Vagina (tissue), 2 donors: Measurements from ENCODE around the gene HOXD3. TPM values are rescaled to one million over a fixed set of nuclear protein-coding genes. Genes with fewer than 3 reads are reported as not detected.

Experiments used
- DNase-seq, 2 donors: peaks; one replicate each; pipeline ENCODE4 v3.0.0-alpha.2; 2017; ENCODE audit errors: extremely low spot score in 2 of 2
- H3K27ac ChIP-seq: fragments of 200-600 bp; sonication (generic); one replicate; pipeline ENCODE4 v1.5.1; 2019
- H3K27me3 ChIP-seq: fragments of 200-600 bp; sonication (generic); one replicate; pipeline ENCODE4 v1.5.1; 2019
- H3K36me3 ChIP-seq, 2 donors: fragments of 200-600 bp; sonication (generic); one replicate each; pipeline ENCODE4 v1.5.1; 2017 to 2019
- H3K4me1 ChIP-seq: fragments of 200-600 bp; sonication (generic); one replicate; pipeline ENCODE4 v1.5.1; 2019
- H3K4me3 ChIP-seq, 2 donors: fragments of 200-600 bp; sonication (generic); 1 replicate in 1 of 2; 2 replicates in 1 of 2; pipeline ENCODE4 v1.5.1; 2016 to 2019
- H3K9me3 ChIP-seq: fragments of 200-600 bp; sonication (generic); one replicate; pipeline ENCODE4 v1.5.1; 2019
- POLR2A ChIP-seq, 2 donors: fragments of 450-650 bp; IDR thresholded peaks; one replicate each; pipeline ENCODE4 v1.6.1; 2017; ENCODE audit warnings: antibody characterized with exemption in 2 of 2, mild to moderate bottlenecking in 2 of 2, moderate library complexity in 2 of 2
- POLR2AphosphoS5 ChIP-seq, 2 donors: sonication (generic); formaldehyde crosslinking; IDR thresholded peaks; one replicate each; pipeline ENCODE4 v1.9.0; 2017; ENCODE audit warnings: antibody characterized with exemption in 2 of 2, mild to moderate bottlenecking in 2 of 2, low read depth in 1 of 2; ENCODE audit not compliant: insufficient read depth in 1 of 2
- intact Hi-C: fragments of 100-400 bp; cut with DNase I; formaldehyde crosslinking; loops from one replicate; pipeline ENCODE4 v1.15.1; 2023
- microRNA counts, 2 donors: library from miRNA; unstranded; fragments of <30 nt; microRNA quantifications; one replicate each; lab custom pipeline; 2016 to 2017
- microRNA-seq: library from miRNA; unstranded; fragments of <30 nt; microRNA quantifications from one replicate; pipeline ENCODE4, GENCODE V29; 2017; ENCODE audit warnings: borderline number of aligned reads, borderline replicate concordance
- small RNA-seq: library from RNA; depleted of rRNA; stranded (forward); fragments of <200 nt; gene quantifications from one replicate; pipeline ENCODE3, GENCODE V24; 2016
- total RNA-seq: library from RNA; depleted of rRNA; stranded (reverse); fragments of >200 nt; gene quantifications from one replicate; pipeline ENCODE4 v1.2.3, GENCODE V29; 2016
- TF ChIP-seq, protein P1 (sequence below), 3 experiments: fragments of 450-650 bp in 2 of 3; fragments of 200-600 bp in 1 of 3; sonication (generic) in 1 of 3; IDR thresholded peaks; one replicate each; pipeline ENCODE4 v1.5.1; 2017 to 2019; ENCODE audit warnings: antibody characterized with exemption in 3 of 3, mild to moderate bottlenecking in 2 of 3, moderate library complexity in 2 of 3

The HOXD3 gene
- total RNA-seq, 1 donor from 2014 or later, result 11.8 TPM

DNA sequence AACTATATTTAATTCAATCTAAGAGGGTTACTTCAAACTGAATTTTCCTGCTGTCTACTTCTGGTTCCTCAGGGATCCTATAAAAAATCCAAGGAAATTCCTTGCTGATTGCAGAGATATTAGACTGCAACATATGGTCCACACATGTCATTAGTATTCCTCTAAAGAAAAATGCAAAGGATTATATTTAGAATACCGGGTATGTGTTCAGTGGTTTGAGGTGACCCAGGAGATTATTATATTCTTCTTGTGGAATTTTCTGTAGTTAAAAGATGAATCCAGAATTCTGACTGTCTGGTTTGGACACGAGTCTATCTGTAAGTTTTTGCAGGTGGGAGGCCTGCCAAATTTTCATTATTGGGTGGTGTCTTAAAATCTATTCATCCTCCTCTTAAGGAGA, 49.6 kb downstream of the HOXD3 start:
- intact Hi-C loops, result no loop called here
- Histone ChIP-seq H3K9me3 (no peaks in the 10 kb centered on the region), H3K4me3 (no peak overlapping the region), H3K27ac (no peak overlapping the region), H3K36me3 (no peaks in the 10 kb centered on the region), H3K27me3 (no peaks in the 10 kb centered on the region), H3K4me1 (no peaks in the 10 kb centered on the region)
- DNase-seq, result no peak
- TF ChIP-seq POLR2A (IDR thresholded peaks at IDR 0.05) (no peak), POLR2AphosphoS5 (IDR thresholded peaks at IDR 0.05; ENCODE audit: insufficient read depth in 1 of 2, low read depth in 1 of 2) (no peak)
- TF ChIP-seq, protein P1, sequence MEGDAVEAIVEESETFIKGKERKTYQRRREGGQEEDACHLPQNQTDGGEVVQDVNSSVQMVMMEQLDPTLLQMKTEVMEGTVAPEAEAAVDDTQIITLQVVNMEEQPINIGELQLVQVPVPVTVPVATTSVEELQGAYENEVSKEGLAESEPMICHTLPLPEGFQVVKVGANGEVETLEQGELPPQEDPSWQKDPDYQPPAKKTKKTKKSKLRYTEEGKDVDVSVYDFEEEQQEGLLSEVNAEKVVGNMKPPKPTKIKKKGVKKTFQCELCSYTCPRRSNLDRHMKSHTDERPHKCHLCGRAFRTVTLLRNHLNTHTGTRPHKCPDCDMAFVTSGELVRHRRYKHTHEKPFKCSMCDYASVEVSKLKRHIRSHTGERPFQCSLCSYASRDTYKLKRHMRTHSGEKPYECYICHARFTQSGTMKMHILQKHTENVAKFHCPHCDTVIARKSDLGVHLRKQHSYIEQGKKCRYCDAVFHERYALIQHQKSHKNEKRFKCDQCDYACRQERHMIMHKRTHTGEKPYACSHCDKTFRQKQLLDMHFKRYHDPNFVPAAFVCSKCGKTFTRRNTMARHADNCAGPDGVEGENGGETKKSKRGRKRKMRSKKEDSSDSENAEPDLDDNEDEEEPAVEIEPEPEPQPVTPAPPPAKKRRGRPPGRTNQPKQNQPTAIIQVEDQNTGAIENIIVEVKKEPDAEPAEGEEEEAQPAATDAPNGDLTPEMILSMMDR (IDR thresholded peaks at IDR 0.05), result no peak

DNA sequence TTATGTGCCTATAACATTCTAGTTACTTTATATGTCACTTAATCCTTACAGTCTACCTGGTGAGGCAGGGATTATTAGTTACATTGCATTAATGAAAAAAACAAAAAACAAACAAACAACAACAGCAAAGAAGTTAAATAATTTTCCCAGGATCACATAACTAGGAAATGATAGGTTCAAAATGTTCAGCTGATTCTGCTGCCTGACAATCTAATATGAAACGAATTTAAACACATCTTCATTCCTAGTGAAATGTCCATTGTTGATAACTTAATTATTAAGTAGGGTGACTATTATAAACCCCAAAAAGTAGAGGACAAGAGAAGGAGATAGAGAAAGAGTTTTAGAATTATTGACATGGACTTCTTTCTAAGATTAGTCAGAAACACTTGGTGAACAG, 54.0 kb downstream of the HOXD3 start:
- Histone ChIP-seq H3K36me3 (no peaks in the 10 kb centered on the region), H3K9me3 (no peaks in the 10 kb centered on the region)

DNA sequence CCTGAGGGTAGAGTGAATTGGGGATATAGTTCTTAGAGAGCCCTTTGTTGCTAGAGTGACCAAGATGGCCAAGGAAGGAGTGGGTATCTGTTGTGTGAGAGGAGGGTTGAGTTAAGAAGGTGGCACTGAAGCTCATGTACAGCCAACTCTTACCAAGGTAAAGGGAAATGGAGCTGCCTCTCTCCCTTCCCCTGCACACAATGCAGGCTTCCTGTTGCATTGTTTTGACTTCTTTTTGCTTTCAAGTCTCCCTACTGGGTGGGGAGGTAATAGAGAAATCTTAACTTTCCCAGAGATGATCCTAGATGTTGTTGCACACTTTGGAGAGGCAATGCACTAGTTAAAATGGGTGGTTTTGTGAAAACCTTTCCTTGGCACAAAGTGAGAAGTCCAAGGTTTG, 55.2 kb downstream of the HOXD3 start:
- no peak for TF ChIP-seq POLR2A (IDR thresholded peaks at IDR 0.05)
- TF ChIP-seq, protein P1 (IDR thresholded peaks at IDR 0.05), result no peak
- TF ChIP-seq POLR2AphosphoS5 (IDR thresholded peaks at IDR 0.05; ENCODE audit: insufficient read depth in 1 of 2, low read depth in 1 of 2), result no peak
- intact Hi-C loops, result no loop called here

More for the DNA sequence above, 54.0 kb downstream of the HOXD3 start:
- intact Hi-C loops, result no loop called here
- H3K27me3 ChIP-seq, result no peaks in the 10 kb centered on the region
- H3K4me1 ChIP-seq, result no peaks in the 10 kb centered on the region
- no peak for DNase-seq
- TF ChIP-seq, protein P1 (IDR thresholded peaks at IDR 0.05), result no peak
- TF ChIP-seq POLR2AphosphoS5 (IDR thresholded peaks at IDR 0.05; ENCODE audit: insufficient read depth in 1 of 2, low read depth in 1 of 2) (no peak), POLR2A (IDR thresholded peaks at IDR 0.05) (no peak)
- H3K4me3 ChIP-seq, result no peak overlapping the region
- no peak overlapping the region for H3K27ac ChIP-seq

DNA sequence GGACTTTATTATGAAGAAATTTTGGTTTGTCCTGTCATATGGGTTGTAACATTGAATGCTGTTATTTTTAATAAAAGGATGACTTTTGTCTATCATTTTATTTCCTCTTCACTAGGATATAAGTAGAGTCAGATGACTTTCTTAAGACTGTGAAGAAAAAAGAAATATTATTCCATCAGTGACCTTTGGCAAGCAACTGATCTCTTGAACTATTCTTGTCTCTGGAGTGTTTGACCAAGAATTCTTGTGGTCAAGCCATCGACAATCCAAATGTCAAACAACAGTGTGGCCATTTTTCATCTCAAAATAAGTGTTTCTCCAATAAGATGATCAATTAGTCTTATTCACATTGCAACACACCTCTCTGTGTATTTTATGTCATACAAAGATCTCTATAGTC, 56.3 kb downstream of the HOXD3 start:
- TF ChIP-seq POLR2A (IDR thresholded peaks at IDR 0.05) (no peak), POLR2AphosphoS5 (IDR thresholded peaks at IDR 0.05; ENCODE audit: insufficient read depth in 1 of 2, low read depth in 1 of 2) (no peak)
- intact Hi-C loops, result no loop called here
- no peak for DNase-seq
- Histone ChIP-seq H3K27ac (no peak overlapping the region), H3K4me1 (no peaks in the 10 kb centered on the region), H3K27me3 (no peaks in the 10 kb centered on the region), H3K36me3 (no peaks in the 10 kb centered on the region), H3K4me3 (no peak overlapping the region), H3K9me3 (no peaks in the 10 kb centered on the region)

More for the DNA sequence above, 55.2 kb downstream of the HOXD3 start:
- no peak overlapping the region for H3K27ac ChIP-seq
- no peaks in the 10 kb centered on the region for H3K9me3 ChIP-seq
- no peaks in the 10 kb centered on the region for H3K27me3 ChIP-seq
- no peak for DNase-seq
- H3K4me3 ChIP-seq, result no peak overlapping the region
- no peaks in the 10 kb centered on the region for H3K4me1 ChIP-seq
- H3K36me3 ChIP-seq, result no peaks in the 10 kb centered on the region

MicroRNA genes within 50 kb of the gene (microRNA counts, 767-probe panel; counts per million panel counts)
- microRNA hsa-miR-10b-5p (lab: Ali Mortazavi, UCI), result 5,357 to 5,713 counts per million in 2 donors

Small RNA genes lying within 50 kb of the gene (microRNA-seq; reads per million reads assigned to microRNA genes)
- gene MIR10B, result 8,714 reads per million, percentile 93 among the genes with 10 or more reads in this experiment

Small RNA genes lying within 50 kb of the gene (small RNA-seq; reads per million reads assigned to genes)
- 239,578 reads per million, percentile 100 among the genes with 10 or more reads in this experiment for gene MIR10B

Other genes starting within 250 kb of the HOXD3 start
- 32.7 TPM for gene LNPK, start 155.0 kb upstream of the HOXD3 start, total RNA-seq
- gene EVX2, start 73.3 kb upstream of the HOXD3 start, total RNA-seq, result 0.98 TPM
- 15.7 TPM for gene HOXD13, start 64.6 kb upstream of the HOXD3 start, total RNA-seq
- 1.7 TPM for gene HOXD12, start 57.5 kb upstream of the HOXD3 start, total RNA-seq
- 19.4 TPM for gene HOXD11, start 50.0 kb upstream of the HOXD3 start, total RNA-seq
- gene HOXD10, start 40.5 kb upstream of the HOXD3 start, total RNA-seq, result 19.6 TPM
- 12.5 TPM for gene HOXD9, start 34.6 kb upstream of the HOXD3 start, total RNA-seq
- gene HOXD8, start 27.6 kb upstream of the HOXD3 start, total RNA-seq, result 10.3 TPM
- 4.9 TPM for gene HOXD4, start 5.8 kb upstream of the HOXD3 start, total RNA-seq
- 1.2 TPM for gene HOXD1, start 31.4 kb downstream of the HOXD3 start, total RNA-seq
- 39.3 TPM for gene MTX2, start 112.1 kb downstream of the HOXD3 start, total RNA-seq